K562 (cell line): ENCODE results near the gene CNTN5. TPM values are rescaled to one million over a fixed set of nuclear protein-coding genes. Genes with fewer than 3 reads are reported as not detected.

Experiments
- ATAC-seq: fragments of 200-7000 bp; cut with Tn5 transposase; 3 replicates; pipeline ENCODE4 v1.9.1; 2020; ENCODE audit warnings: moderate library complexity
- BruUV-seq: library from RNA; stranded (reverse); fragments of 400-500 nt; replicated peaks from 2 replicates; lab custom pipeline; 2021; lab: Mats Ljungman, UMichigan
- CTCF ChIA-PET: fragments of 300-600 bp; formaldehyde crosslinking; extraction: SDS; loops from one replicate; lab custom pipeline; 2021; ENCODE audit warnings: low intra/inter-chr PET ratio; lab: Yijun Ruan, JAX
- POLR2A ChIA-PET: fragments of 300-600, 350-650 bp; sonication (Branson Sonifier 250); formaldehyde crosslinking; extraction: SDS; loops from one replicate; lab custom pipeline; 2021; ENCODE audit warnings: antibody characterized with exemption, inconsistent platforms; lab: Yijun Ruan, JAX
- DNase-seq, 4 experiments: peaks; one replicate each; pipeline versions ENCODE4 v3.0.0 to v3.0.0-alpha.2; 2011 to 2018; ENCODE audit warnings: low spot score in 3 of 4, mixed read lengths in 3 of 4; ENCODE audit errors: extremely low read depth in 1 of 4
- FAIRE-seq: peaks from 2 replicates; lab custom pipeline; 2011; peaks lifted over from hg19 to GRCh38; lab: Jason Lieb, UNC
- H2AFZ ChIP-seq: 2 replicates; pipeline ENCODE4 v1.6.0; 2011; ENCODE audit warnings: low read depth, low read length, control low read depth, inconsistent platforms
- H3K27ac ChIP-seq: fragments of 200-600 bp; 3 replicates; pipeline ENCODE4 v1.8.0; 2011; ENCODE audit warnings: low read depth, mild to moderate bottlenecking, control low read depth, inconsistent platforms, low read length, moderate library complexity, mixed read lengths; ENCODE audit errors: extremely low read depth
- H3K27me3 ChIP-seq, 2 experiments: fragments of 300-600 bp in 1 of 2; 2 replicates in 1 of 2; 3 replicates in 1 of 2; pipeline versions ENCODE4 v1.6.0 to v1.8.0; 2011; ENCODE audit warnings: inconsistent platforms in 2 of 2, low read length in 2 of 2, mild to moderate bottlenecking in 1 of 2, mixed read lengths in 1 of 2, moderate library complexity in 1 of 2; ENCODE audit not compliant: control insufficient read depth in 2 of 2, insufficient read depth in 2 of 2
- H3K36me3 ChIP-seq: fragments of 300-600 bp; 3 replicates; pipeline ENCODE4 v1.8.0; 2011; ENCODE audit warnings: mild to moderate bottlenecking, low read length, inconsistent platforms; ENCODE audit not compliant: control insufficient read depth, insufficient read depth
- H3K4me1 ChIP-seq, 2 experiments: fragments of 200-600 bp in 1 of 2; replicated peaks in 1 of 2; 2 replicates in 1 of 2; 3 replicates in 1 of 2; pipeline versions ENCODE4 v1.5.1 to v1.8.0; 2011; ENCODE audit warnings: inconsistent platforms in 2 of 2, low read length in 2 of 2, mild to moderate bottlenecking in 1 of 2, mixed read lengths in 1 of 2, moderate library complexity in 1 of 2; ENCODE audit not compliant: control insufficient read depth in 2 of 2, insufficient read depth in 2 of 2
- H3K4me2 ChIP-seq: 2 replicates; pipeline ENCODE4 v1.6.1; 2011; ENCODE audit warnings: low read length, control low read depth, inconsistent platforms, mixed read lengths; ENCODE audit not compliant: insufficient read depth
- H3K4me3 ChIP-seq: fragments of 200-600 bp; sonication (generic), shearing (Covaris generic); 2 replicates; pipeline ENCODE4 v1.5.1; 2016; ENCODE audit warnings: control low read depth, inconsistent platforms
- H3K79me2 ChIP-seq: fragments of 200-600 bp; 3 replicates; pipeline ENCODE4 v1.8.0; 2011; ENCODE audit warnings: low read length, inconsistent platforms; ENCODE audit not compliant: control insufficient read depth, insufficient read depth
- H3K9ac ChIP-seq, 2 experiments: 2 replicates each; pipeline versions ENCODE4 v1.6.0 to v1.6.1; 2011; ENCODE audit warnings: low read depth in 2 of 2, low read length in 2 of 2, control low read depth in 1 of 2, inconsistent platforms in 1 of 2, mild to moderate bottlenecking in 1 of 2, mixed read lengths in 1 of 2; ENCODE audit not compliant: insufficient read depth in 1 of 2
- H3K9me1 ChIP-seq: one replicate; pipeline ENCODE4 v1.6.0; 2011; ENCODE audit warnings: inconsistent platforms, mild to moderate bottlenecking, low read length, moderate library complexity; ENCODE audit not compliant: control insufficient read depth, insufficient read depth
- H3K9me3 ChIP-seq: replicated peaks from 2 replicates; pipeline ENCODE4 v1.5.1; 2011; ENCODE audit warnings: low read depth, low read length, inconsistent platforms; ENCODE audit not compliant: control insufficient read depth, insufficient read depth
- H4K20me1 ChIP-seq: replicated peaks from 2 replicates; pipeline ENCODE4 v1.6.1; 2011; ENCODE audit warnings: low read length, inconsistent platforms, mixed read lengths; ENCODE audit not compliant: control insufficient read depth, insufficient read depth
- BDP1 ChIP-seq: IDR thresholded peaks from 3 replicates; pipeline ENCODE4 v1.6.1; 2011; ENCODE audit not compliant: insufficient read length, insufficient read depth
- BRD4 ChIP-seq: fragments of 200-600 bp; sonication (generic); IDR thresholded peaks from 2 replicates; pipeline ENCODE4 v1.6.1; 2017; ENCODE audit warnings: inconsistent platforms
- ERF ChIP-seq: fragments of 450-650 bp; formaldehyde crosslinking; IDR thresholded peaks from 2 replicates; pipeline ENCODE4 v1.4.0; 2020; ENCODE audit warnings: mild to moderate bottlenecking, mixed read lengths
- FOS ChIP-seq: IDR thresholded peaks from 3 replicates; pipeline ENCODE4 v1.6.1; 2011; ENCODE audit not compliant: insufficient read length; ENCODE audit errors: extremely low read depth
- HCFC1 ChIP-seq: IDR thresholded peaks from 2 replicates; pipeline ENCODE4 v1.6.1; 2012; ENCODE audit warnings: low read depth, low read length, improper control_type of control experiment
- HDAC8 ChIP-seq: fragments of 450-650 bp; IDR thresholded peaks from 2 replicates; pipeline ENCODE4 v1.6.1; 2016; ENCODE audit warnings: mild to moderate bottlenecking, missing genetic modification characterization, moderate library complexity, missing compliant biosample characterization
- NEUROD1 ChIP-seq: fragments of 150-350 bp; IDR thresholded peaks from 2 replicates; pipeline ENCODE4 v1.6.1; 2014; ENCODE audit warnings: borderline replicate concordance, low read length, low read depth; ENCODE audit not compliant: partially characterized antibody
- POLR2H ChIP-seq: IDR thresholded peaks from 2 replicates; pipeline ENCODE4 v1.6.1; 2016; ENCODE audit warnings: missing genetic modification characterization, low read depth, mild to moderate bottlenecking, control low read depth, missing compliant biosample characterization, moderate library complexity
- U2AF1 ChIP-seq: fragments of 200-400 bp; formaldehyde crosslinking; optimal IDR thresholded peaks from 2 replicates; pipeline ENCODE3; 2017; ENCODE audit warnings: mild to moderate bottlenecking, low read depth, low read length, moderate library complexity
- ZNF133 ChIP-seq: fragments of 250-450 bp; sonication (Bioruptor Pico); IDR thresholded peaks from 2 replicates; pipeline ENCODE4 v1.4.0; 2020; ENCODE audit warnings: mild to moderate bottlenecking
- ZNF232 ChIP-seq: sonication (generic); formaldehyde crosslinking; IDR thresholded peaks from 2 replicates; pipeline ENCODE4 v1.8.0; 2022; ENCODE audit warnings: mild to moderate bottlenecking, missing genetic modification reagents
- ZSCAN29 ChIP-seq: fragments of 450-650 bp; IDR thresholded peaks from 2 replicates; pipeline ENCODE4 v1.6.1; 2017
- WGBS: fragments of 100-300 bp; shearing (Covaris generic); methylation state at CpG from one replicate; pipeline ENCODE4 v1.1.6; 2016; ENCODE audit warnings: low coverage, mixed read lengths; ENCODE audit not compliant: insufficient coverage; ENCODE audit errors: missing lambda C conversion rate; 5-methylcytosine and 5-hydroxymethylcytosine counted together
- in situ Hi-C: fragments of 300-500 bp; cut with MboI; formaldehyde crosslinking; loops from 4 replicates; pipeline ENCODE4 v1.15.0; 2018; ENCODE audit warnings: inconsistent platforms, mixed read lengths
- intact Hi-C: fragments of 100-400 bp; cut with micrococcal nuclease; formaldehyde crosslinking; loops from 2 replicates; pipeline ENCODE4 v1.14.2; 2022
- polyA plus RNA-seq, 8 experiments: library from polyadenylated mRNA; depleted of rRNA in 4 of 8; stranded (reverse) in 5 of 8; unstranded in 3 of 8; fragments of >200 nt; fragmentation: Nextera tagmentation in 2 of 8; fragmentation: Illumina TruSeq in 1 of 8; extraction: Ambion mirVana in 2 of 8; extraction: Trizol in 1 of 8; gene quantifications; 2 replicates each; pipeline versions ENCODE4 v1.2.1 to v1.2.3, GENCODE V29; 2011 to 2014; ENCODE audit warnings: inconsistent platforms in 1 of 8, missing spikeins in 1 of 8
- total RNA-seq, 7 experiments: library from RNA; depleted of rRNA in 6 of 7; stranded (reverse); fragments of >200 nt in 6 of 7; fragmentation: Illumina TruSeq in 2 of 7; extraction: Trizol in 2 of 7; gene quantifications; 2 replicates each; pipeline versions ENCODE4 v1.2.1 to v1.2.3, GENCODE V29; 2011 to 2021; ENCODE audit warnings: low replicate concordance in 1 of 7
- TF ChIP-seq, protein P1 (sequence below): fragments of 250-450 bp; sonication (Bioruptor Pico); IDR thresholded peaks from 2 replicates; pipeline ENCODE4 v1.5.0; 2020; ENCODE audit warnings: mild to moderate bottlenecking, borderline replicate concordance
- TF ChIP-seq, protein P2 (sequence below): fragments of 250-450 bp; sonication (Bioruptor Pico); IDR thresholded peaks from 2 replicates; pipeline ENCODE4 v1.4.0; 2020; ENCODE audit warnings: mild to moderate bottlenecking, moderate library complexity
- TF ChIP-seq, protein P3 (sequence below): sonication (generic); formaldehyde crosslinking; IDR thresholded peaks from 2 replicates; pipeline ENCODE4 v1.8.0; 2023; ENCODE audit warnings: mild to moderate bottlenecking, missing genetic modification reagents

Gene CNTN5
- total and polyA plus RNA-seq, 9 of the 15 experiments (the other 6 are each of a cell fraction or from before 2014, with no cell fraction given): 0.03 TPM; not detected in 8

DNA sequence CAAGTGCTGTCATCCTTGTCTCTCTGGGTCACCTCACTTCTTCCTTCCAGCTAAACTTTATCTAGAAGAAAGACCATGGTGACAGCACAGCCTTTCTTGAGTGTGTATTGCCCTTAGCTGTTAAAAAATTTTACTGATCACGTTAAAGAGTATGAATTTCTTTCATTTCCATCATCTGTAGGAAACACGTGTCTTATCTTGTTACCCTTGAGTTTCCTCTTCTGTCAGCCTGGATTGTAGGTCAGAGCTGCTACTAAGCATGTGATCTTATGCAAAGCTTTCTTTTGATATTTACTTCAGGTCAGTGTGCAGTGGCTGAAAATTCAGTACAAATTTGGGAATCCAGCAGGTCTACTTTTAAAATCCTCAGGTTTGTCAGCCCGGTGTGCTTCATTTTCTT is 1154.1 kb downstream of the CNTN5 start:
- Histone ChIP-seq H3K9me3 (no peaks in the 10 kb centered on the region), H3K79me2 (no peaks in the 10 kb centered on the region), H3K4me2 (no peak overlapping the region), H3K27me3 (no peaks in the 10 kb centered on the region), H2AFZ (no peak overlapping the region), H3K4me3 (no peak overlapping the region), H3K4me1 (no peaks in the 10 kb centered on the region), H3K9ac (no peak overlapping the region), H3K36me3 (no peaks in the 10 kb centered on the region), H3K9me1 (no peaks in the 10 kb centered on the region), H4K20me1 (no peaks in the 10 kb centered on the region), H3K27ac (no peak overlapping the region)
- intact Hi-C loops: no loop called here
- ChIA-PET CTCF (no interaction called here), POLR2A (no interaction called here)
- no TSS peak for BruUV-seq
- DNase-seq (no peak), ATAC-seq (no peak), FAIRE-seq (no peak)
- WGBS: 0% methylated on average over 3 of the region's 3 CpGs
- in situ Hi-C loops: no loop called here
- TF ChIP-seq ZNF232 (CRISPR knock-in tag) (no peak), NEUROD1 (no peak), HDAC8 (tag) (no peak), ZSCAN29 (no peak), FOS (no peak), BRD4 (no peak), HCFC1 (no peak), ZNF133 (CRISPR knock-in tag) (no peak), POLR2H (tag) (no peak), BDP1 (no peak), ERF (no peak), U2AF1 (no peak)
- TF ChIP-seq, protein P1, sequence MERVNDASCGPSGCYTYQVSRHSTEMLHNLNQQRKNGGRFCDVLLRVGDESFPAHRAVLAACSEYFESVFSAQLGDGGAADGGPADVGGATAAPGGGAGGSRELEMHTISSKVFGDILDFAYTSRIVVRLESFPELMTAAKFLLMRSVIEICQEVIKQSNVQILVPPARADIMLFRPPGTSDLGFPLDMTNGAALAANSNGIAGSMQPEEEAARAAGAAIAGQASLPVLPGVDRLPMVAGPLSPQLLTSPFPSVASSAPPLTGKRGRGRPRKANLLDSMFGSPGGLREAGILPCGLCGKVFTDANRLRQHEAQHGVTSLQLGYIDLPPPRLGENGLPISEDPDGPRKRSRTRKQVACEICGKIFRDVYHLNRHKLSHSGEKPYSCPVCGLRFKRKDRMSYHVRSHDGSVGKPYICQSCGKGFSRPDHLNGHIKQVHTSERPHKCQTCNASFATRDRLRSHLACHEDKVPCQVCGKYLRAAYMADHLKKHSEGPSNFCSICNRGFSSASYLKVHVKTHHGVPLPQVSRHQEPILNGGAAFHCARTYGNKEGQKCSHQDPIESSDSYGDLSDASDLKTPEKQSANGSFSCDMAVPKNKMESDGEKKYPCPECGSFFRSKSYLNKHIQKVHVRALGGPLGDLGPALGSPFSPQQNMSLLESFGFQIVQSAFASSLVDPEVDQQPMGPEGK (CRISPR knock-in tag): no peak
- TF ChIP-seq, protein P2, sequence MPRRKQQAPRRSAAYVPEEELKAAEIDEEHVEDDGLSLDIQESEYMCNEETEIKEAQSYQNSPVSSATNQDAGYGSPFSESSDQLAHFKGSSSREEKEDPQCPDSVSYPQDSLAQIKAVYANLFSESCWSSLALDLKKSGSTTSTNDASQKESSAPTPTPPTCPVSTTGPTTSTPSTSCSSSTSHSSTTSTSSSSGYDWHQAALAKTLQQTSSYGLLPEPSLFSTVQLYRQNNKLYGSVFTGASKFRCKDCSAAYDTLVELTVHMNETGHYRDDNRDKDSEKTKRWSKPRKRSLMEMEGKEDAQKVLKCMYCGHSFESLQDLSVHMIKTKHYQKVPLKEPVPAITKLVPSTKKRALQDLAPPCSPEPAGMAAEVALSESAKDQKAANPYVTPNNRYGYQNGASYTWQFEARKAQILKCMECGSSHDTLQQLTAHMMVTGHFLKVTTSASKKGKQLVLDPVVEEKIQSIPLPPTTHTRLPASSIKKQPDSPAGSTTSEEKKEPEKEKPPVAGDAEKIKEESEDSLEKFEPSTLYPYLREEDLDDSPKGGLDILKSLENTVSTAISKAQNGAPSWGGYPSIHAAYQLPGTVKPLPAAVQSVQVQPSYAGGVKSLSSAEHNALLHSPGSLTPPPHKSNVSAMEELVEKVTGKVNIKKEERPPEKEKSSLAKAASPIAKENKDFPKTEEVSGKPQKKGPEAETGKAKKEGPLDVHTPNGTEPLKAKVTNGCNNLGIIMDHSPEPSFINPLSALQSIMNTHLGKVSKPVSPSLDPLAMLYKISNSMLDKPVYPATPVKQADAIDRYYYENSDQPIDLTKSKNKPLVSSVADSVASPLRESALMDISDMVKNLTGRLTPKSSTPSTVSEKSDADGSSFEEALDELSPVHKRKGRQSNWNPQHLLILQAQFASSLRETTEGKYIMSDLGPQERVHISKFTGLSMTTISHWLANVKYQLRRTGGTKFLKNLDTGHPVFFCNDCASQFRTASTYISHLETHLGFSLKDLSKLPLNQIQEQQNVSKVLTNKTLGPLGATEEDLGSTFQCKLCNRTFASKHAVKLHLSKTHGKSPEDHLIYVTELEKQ (CRISPR knock-in tag): no peak
- TF ChIP-seq, protein P3, sequence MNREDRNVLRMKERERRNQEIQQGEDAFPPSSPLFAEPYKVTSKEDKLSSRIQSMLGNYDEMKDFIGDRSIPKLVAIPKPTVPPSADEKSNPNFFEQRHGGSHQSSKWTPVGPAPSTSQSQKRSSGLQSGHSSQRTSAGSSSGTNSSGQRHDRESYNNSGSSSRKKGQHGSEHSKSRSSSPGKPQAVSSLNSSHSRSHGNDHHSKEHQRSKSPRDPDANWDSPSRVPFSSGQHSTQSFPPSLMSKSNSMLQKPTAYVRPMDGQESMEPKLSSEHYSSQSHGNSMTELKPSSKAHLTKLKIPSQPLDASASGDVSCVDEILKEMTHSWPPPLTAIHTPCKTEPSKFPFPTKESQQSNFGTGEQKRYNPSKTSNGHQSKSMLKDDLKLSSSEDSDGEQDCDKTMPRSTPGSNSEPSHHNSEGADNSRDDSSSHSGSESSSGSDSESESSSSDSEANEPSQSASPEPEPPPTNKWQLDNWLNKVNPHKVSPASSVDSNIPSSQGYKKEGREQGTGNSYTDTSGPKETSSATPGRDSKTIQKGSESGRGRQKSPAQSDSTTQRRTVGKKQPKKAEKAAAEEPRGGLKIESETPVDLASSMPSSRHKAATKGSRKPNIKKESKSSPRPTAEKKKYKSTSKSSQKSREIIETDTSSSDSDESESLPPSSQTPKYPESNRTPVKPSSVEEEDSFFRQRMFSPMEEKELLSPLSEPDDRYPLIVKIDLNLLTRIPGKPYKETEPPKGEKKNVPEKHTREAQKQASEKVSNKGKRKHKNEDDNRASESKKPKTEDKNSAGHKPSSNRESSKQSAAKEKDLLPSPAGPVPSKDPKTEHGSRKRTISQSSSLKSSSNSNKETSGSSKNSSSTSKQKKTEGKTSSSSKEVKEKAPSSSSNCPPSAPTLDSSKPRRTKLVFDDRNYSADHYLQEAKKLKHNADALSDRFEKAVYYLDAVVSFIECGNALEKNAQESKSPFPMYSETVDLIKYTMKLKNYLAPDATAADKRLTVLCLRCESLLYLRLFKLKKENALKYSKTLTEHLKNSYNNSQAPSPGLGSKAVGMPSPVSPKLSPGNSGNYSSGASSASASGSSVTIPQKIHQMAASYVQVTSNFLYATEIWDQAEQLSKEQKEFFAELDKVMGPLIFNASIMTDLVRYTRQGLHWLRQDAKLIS (CRISPR knock-in tag): no peak
